ENCODE data around the gene NTMT1. TPM values are rescaled to one million over a fixed set of nuclear protein-coding genes. Genes with fewer than 3 reads are reported as not detected.

NTMT1 gene
- total and polyA plus RNA-seq, 9 of the 15 experiments (the other 6 are each of a cell fraction or from before 2014, with no cell fraction given): 42.1 to 116 (median 74.7) TPM

- TF ChIP-seq ZBTB40 (IDR thresholded peaks at IDR 0.05) (peak; percentile 85), ZBTB40 (CRISPR knock-in tag; IDR thresholded peaks at IDR 0.05) (no peak), NR4A1 (CRISPR knock-in tag; IDR thresholded peaks at IDR 0.05) (peak; percentile 76; the same call in 1 of the 2 replicates), NR4A1 (tag; IDR thresholded peaks at IDR 0.05) (no peak), IRF1 (CRISPR knock-in tag; IDR thresholded peaks at IDR 0.05; ENCODE audit: borderline replicate concordance) (0 out of 2 replicates have a peak, but pooled peaks have one; percentile 31), GATA2 (CRISPR knock-in tag; IDR thresholded peaks at IDR 0.05) (no peak), CBX1 (IDR thresholded peaks at IDR 0.05; ENCODE audit: low read depth) (no peak), SMARCA5 (IDR thresholded peaks at IDR 0.05) (no peak), CEBPG (CRISPR knock-in tag; IDR thresholded peaks at IDR 0.05) (no peak), CEBPG (tag; conservative IDR thresholded peaks at IDR 0.05 in 1 of 2, IDR thresholded peaks at IDR 0.05 in 1 of 2) (no peak), E2F6 (IDR thresholded peaks at IDR 0.05; ENCODE audit: borderline replicate concordance in 1 of 2, extremely low read depth in 1 of 2, insufficient read depth in 1 of 2, insufficient read length in 1 of 2, low read depth in 1 of 2, low read length in 1 of 2, poor library complexity in 1 of 2, severe bottlenecking in 1 of 2) (peak; percentile 63 to 86), USF2 (CRISPR knock-in tag; IDR thresholded peaks at IDR 0.05) (peak; percentile 99), MTA1 (IDR thresholded peaks at IDR 0.05; ENCODE audit: borderline replicate concordance) (peak; percentile 68; the same call in 1 of the 2 replicates), CCAR2 (IDR thresholded peaks at IDR 0.05; ENCODE audit: low read depth, low read length) (no peak), ZBTB43 (CRISPR knock-in tag; IDR thresholded peaks at IDR 0.05) (no peak)
Observed at GRCh38 chr9:129626079-129626624, at the start of gene NTMT1 (continued).

Measured in K562 (cell line).